Right hindlimb (tissue), 1 donor: ENCODE measurements around the gene MYO3A.
A peak's percentile ranks its signal among the peaks of the same experiment; 100 is the strongest.
"Not testable (repeated sequence)": the region's sequence is repeated elsewhere in the genome, so short reads cannot be mapped to it uniquely, and the experiment has no call there.

Experiments used
- DNase-seq: peaks from one replicate; pipeline ENCODE4 v3.0.0-alpha.2; 2018

MYO3A gene

DNA sequence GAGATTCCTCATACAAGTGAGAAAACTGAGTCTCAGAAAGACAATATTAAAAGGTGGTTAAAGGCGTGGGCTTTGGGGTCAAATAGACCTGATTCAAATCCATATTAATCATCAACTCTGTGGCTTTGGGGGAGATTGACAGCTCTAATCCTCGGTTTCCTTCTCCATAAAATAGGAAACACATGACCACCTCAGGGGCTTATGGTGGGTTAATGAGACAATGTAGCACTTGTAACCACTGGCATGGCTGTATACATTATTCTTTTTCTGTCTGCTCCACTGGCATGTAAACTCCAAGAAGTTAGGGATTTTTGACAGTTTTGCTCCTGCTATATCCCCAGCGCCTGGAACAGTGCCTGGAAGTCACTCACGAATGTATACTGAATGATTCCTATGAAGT is 161.8 kb downstream of the MYO3A start:
- DNase-seq, result no peak

DNA sequence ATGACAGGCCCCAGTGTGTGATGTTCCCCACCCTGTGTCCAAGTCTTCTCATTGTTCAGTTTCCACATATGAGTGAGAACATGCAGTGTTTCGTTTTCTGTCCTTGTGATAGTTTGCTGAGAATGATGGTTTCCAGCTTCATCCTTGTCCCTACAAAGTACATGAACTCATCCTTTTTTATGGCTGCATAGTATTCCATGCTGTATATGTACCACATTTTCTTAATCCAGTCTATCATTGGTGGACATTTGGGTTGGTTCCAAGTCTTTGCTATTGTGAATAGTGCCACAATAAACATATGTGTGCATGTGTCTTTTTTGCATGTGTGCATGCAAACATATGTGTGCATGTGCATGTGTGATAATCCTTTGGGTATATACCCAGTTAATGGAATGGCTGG is 163.5 kb downstream of the MYO3A start:
- not testable (repeated sequence) for DNase-seq

GRCh38 chr10:26112532-26112931 is 178.5 kb downstream of the MYO3A start:
- no peak for DNase-seq

DNA sequence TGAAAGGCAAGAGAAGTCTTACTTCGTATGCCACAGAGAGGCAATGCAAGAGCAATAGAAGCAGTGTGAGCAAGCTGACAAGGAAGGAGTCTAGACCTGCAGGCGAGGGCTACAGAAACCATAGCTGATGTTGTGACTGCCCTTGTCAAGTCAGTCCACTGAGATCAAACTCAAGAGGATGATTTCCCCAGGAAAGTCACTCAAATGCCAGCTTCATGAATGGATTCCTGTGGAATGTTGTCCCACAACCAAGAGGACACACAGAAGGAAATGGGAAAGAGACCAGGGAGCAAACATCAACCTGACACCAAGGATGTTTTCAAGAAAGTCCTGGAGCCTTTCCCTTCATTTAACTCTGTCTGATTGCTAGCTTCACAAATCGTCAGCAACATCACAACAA is 204.6 kb downstream of the MYO3A start:
- no peak for DNase-seq

GRCh38 chr10:26156019-26156418 is 222.0 kb downstream of the MYO3A start:
- peak; percentile 25 for DNase-seq

DNA sequence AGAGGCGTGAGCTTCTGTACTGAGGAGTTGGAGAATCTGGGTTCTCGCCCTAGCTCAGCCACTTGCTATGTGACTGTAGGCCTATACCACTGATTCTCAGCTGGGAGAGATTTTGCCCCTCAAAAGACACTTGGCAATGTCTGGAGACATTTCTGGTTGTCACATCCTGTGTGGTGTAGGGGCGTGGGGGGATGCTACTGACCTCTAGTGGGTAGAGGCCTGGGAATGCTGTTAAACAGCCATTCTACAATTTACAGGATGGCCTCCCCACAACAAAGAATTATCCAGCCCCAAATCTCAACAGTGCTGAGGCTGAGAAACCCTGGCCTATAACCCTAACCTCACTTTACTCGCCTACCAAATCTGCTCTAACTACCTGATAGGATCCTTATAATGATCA is 223.7 kb downstream of the MYO3A start:
- DNase-seq, result no peak

DNA sequence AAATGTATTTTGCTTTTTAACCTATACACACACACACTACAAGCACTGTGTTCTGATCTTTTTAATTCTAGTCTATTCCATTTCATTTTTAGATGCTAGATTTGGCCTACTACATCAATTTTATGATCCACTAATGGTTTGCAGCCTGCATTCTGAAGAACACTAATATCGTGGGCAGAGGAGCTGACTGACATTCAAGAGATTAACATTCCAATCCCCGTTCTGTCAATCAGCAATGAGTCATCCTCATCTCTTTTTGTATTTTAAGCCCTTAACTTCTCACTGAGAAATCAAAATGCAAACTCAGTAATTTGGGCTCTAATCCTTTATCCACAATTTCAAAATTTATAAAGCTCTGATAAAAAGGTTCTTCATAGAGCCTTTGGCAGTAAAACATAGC is 235.4 kb downstream of the MYO3A start:
- DNase-seq, result no peak

GRCh38 chr10:26172131-26172530 is 238.1 kb downstream of the MYO3A start:
- no peak for DNase-seq

- no peak for DNase-seq
These were observed 239.8 kb downstream of the MYO3A start for GRCh38 chr10:26173837-26174236.

DNA sequence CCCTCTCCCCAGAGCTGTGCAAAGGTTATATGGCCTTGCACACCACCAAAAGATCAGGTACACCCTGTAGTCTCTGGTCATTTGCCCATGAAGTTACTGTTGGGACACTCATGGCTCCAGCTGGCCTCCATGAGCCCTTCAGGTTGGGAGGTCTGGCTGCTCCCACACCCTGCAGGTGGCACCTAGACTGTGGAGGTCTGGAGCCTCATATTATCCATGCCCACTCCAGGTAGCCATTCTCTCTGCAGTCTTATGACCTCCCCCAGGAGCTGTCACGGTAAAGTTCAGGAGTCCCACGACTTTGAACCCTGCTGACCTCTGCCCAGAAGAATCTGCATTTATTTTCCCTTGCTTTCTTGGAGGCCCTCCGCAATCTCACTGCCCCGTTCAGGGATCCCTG is 243.3 kb downstream of the MYO3A start:
- no peak for DNase-seq

DNA sequence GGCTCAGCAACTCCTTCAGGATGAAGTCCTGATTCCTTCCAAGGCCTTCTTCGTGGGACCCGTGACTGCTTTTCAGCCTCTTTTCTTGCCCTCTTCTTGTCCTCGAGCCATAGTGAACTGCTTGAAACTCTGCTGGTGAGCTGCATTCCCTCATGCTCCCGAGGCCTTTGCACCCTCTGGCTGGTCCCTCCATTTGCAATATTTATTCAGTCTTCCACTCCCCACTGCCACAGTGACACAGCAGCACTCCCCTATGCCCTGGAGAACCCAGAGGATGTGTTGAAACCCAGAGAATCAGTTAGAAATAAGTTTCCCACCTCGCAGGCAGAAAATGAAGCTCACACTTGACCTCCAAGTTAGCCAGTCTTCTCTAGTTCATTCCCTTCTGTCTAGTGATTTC is 260.2 kb downstream of the MYO3A start:
- no peak for DNase-seq

GRCh38 chr10:26197248-26197647 is 263.2 kb downstream of the MYO3A start:
- DNase-seq, result no peak

DNA sequence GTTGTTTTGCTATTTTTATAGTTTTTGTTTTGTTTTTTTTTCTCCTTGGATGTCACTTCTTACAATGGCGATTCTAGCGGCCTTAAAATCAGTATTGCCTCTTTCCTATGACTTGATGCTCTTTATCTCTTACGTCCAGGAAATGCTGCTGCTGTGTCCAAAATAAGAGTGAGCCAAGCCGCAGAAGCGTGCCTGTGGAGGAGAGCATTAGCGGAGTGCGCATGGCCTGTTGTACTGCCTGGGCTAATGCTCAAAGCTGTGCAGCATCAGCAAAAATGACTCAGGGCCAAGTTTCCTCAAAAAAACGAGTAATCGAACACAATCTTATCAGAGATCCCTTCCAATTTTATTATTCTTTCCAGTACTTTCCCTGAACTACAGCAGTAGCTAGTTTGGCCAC is 264.1 kb downstream of the MYO3A start:
- DNase-seq, result no peak

DNA sequence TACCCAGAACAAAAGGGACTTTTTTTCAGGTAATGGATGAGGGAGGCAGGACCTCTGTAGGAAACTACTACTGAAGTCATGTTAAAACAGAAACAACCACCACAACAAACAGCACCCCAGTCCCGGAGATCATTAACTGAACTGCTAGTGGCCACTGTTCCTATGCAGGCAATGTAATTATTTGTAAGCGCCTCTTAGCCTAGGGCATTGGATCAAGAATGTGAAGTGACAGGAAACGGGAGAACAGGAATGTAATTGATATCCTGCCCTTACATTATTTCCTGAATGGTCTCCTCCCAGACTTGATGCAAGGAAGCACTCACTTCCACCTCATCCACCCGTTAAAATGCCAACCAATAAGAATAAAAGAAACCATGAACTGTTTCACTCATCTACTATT is 265.8 kb downstream of the MYO3A start:
- no peak for DNase-seq

- no peak for DNase-seq
These were observed 271.2 kb downstream of the MYO3A start for GRCh38 chr10:26205223-26205622.

GRCh38 chr10:26211781-26212444 is 277.9 kb downstream of the MYO3A start:
- DNase-seq, result no peak

DNA sequence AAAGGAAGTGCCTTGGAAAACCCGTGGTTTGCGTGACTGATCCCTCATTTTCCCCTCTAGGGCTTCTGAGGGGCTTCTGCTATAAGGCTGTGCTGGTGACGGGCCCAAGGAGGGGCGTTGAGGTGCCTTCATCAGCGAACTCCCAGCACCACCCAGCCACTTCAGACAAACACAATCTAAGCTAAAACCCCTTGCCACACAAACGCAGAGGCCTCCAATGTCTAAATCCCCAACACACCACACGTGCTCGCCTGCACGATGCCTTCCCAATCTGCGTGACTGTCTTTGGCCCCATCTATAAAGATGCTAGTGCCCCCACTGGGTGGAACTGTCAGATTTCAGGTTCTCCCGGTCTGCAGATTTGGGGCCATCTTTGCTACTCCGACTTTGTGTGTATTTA is 278.5 kb downstream of the MYO3A start:
- no peak for DNase-seq

DNA sequence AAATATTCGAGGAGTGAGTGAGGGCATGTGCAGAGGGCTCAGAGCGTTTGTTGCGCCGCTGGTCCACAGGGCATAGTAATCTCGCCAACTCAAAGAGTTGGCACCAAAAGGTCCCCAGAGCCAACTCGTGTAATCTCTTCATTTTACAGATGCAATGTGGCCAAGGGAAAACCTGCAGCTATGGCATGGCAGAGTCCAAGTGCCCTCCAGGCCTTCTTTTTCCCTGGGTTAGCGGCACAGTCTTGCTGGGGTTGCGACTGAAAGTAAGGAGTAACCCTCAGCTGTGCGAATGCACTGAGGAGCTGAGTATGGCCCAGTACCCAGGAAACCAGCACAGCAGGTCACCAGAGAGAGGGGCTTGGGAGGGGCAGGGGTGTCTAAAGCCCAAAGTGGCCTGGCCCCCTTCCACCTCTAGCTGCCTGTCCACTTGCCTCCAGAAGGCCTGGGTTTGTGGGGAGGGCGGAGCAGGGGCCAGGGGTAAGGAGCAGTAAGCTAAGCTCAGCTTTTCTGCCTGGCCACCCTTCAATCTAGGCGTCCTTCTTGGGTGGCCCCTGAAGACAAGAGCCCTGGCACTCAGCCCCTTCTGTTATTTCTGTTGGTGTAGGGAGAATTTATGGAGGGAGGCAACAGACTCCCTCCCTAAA is 279.2 kb downstream of the MYO3A start:
- DNase-seq, result no peak

DNA sequence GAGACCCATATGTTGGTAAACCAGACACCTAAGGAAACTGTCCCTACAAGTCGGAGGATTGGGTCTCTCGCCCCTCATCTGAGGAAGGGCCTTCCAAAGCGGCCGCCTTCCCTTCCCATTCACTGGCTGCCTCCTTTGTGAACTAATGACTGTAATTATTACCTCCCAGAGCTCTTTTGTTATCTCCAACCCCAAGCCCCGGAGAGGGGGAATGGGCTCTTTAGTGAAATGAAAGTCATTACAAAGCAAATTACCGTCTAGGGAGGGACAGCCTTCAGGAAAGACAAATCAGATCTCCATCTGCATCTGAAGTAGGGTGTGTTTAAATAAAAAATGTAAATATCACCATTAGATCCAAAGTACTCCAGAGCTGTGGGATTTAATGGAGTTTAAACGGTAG is 280.0 kb downstream of the MYO3A start:
- no peak for DNase-seq

- DNase-seq, result no peak
These were observed 280.7 kb downstream of the MYO3A start for GRCh38 chr10:26214551-26215395.

- no peak for DNase-seq
These were observed 281.4 kb downstream of the MYO3A start for GRCh38 chr10:26215396-26215934.

- DNase-seq, result peak; percentile 81
These were observed 282.0 kb downstream of the MYO3A start for GRCh38 chr10:26215935-26216584.
